Right renal pelvis (tissue), 4 donors: ENCODE measurements around the gene SBDS. TPM values are rescaled to one million over a fixed set of nuclear protein-coding genes. Genes with fewer than 3 reads are reported as not detected.
"Not testable (repeated sequence)": the region's sequence is repeated elsewhere in the genome, so short reads cannot be mapped to it uniquely, and the experiment has no call there.

Experiments
- DNase-seq, 4 donors: peaks; one replicate each; pipeline ENCODE4 v3.0.0-alpha.2; 2013; ENCODE audit warnings: low read depth in 4 of 4, low spot score in 3 of 4, missing footprints in 1 of 4
- polyA plus RNA-seq, 4 donors: library from polyadenylated mRNA; unstranded; fragments of 120-200 nt; gene quantifications; one replicate each; pipeline ENCODE4 v1.2.1, GENCODE V29; 2013; ENCODE audit not compliant: insufficient read length in 4 of 4

SBDS gene
- 100 to 1,000 TPM; 104 to 133 (median 128) TPM for polyA plus RNA-seq

DNA sequence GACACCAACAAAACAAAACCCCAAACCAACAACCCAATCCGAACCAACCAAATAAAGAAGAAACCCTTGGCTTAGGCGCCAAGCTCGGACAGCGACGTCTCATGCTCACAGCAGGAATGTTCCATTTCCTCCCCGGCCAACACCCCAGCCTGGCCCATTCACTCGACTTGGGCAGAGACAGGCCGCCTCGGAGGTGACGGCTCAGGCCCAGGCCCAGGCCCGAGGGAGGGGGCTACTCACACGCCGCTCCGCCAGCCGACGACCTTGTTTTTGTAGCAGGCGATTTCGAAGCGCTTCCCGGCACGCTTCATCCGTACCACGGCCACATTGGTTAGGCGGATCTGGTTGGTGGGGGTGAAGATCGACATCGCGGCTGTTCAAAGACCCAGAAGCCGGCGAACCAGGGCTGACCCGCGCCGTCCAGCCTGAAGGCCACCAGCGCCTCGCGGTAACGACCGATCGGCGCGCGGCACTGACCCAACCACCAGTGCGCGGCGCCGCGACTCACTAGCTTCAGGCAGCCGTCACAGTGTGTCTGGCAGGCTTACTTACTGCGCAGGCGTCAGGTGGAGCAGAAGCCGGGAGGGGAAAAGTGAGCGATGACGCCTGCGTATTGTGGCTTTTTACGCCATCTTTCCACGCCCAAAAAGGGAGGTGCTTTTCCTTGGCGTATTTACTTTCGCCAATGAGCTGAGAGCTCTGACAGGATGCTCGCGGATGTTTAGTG lies at the start of gene SBDS:
SBDS (minus strand) TSS at position 537 of the 727 bp plus-strand sequence; CDS start at position 368, 169 bp downstream.
- DNase-seq = peak; percentile 87 to 96 (median 95)

DNA sequence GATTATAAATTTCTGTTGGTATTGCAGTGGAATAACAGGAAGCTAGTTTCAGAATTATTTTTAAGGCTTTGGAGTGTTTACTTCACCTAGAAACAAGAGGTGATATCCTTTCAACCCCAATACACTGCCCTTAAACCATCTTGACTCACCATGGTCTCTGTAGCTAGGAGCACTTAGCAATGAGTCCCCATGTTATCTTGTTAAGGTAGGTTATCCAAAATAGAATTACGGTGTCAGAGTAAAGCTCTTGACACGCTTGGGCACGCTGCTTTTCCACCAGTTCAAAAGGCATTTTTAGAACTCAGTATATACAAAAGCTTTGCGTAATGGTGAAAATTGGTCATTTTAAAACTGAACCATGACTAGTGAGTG lies 48.2 kb upstream of the SBDS start:
- DNase-seq = not testable (repeated sequence)

DNA sequence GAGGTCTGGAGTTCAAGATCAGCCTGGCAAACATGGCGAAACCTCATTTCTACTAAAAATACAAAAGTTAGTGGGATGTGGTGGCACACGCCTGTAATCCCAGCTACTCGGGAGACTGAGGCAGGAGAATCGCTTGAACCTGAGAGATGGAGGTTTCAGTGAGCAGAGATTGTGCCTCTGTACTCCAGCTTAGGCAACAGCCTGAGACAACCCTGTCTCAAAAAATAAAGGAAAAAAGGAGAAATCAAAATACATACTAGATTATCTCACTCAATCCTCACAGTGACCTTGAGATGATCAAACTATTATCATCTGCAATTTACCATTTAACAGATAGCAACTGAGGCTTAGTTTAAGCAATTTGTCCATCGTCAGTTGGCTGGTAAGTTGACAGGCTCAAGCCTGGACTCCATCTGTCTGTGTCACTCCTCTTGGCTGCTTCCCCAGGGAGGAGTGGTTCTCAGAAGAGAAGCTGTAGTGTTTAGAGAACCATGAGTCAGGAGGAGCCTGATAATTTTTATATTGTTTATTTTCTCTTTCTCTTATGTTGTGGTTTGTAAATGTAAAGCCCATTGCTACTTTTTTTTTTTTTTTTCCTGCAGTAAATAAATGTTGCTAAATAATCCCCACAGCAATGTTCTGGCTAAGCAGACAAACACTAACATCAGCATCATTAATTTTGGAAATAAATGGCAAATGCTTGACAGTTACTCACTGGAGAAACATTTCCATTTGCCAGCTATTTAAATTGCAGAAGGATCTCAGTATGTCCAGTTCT lies 47.6 kb upstream of the SBDS start:
- not testable (repeated sequence) for DNase-seq

DNA sequence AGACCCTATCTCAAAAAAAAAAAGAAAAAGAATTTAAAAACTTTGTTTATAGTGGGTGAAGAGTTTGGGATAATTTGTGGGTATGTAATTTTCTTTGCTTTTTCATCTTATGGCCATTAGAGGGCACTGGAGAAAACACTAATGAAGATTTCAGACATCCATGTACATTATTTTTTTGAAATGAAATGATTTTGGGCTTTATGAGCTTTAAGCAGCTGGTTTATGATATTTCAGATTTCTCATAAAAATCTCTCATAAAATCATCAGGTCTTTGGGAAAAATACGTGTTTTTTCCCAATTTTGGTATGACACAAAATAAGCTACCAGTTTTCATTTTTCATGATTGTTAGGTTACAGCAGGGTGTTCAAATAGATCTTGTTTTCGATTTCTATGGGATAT lies 45.4 kb upstream of the SBDS start:
- DNase-seq = not testable (repeated sequence)

DNA sequence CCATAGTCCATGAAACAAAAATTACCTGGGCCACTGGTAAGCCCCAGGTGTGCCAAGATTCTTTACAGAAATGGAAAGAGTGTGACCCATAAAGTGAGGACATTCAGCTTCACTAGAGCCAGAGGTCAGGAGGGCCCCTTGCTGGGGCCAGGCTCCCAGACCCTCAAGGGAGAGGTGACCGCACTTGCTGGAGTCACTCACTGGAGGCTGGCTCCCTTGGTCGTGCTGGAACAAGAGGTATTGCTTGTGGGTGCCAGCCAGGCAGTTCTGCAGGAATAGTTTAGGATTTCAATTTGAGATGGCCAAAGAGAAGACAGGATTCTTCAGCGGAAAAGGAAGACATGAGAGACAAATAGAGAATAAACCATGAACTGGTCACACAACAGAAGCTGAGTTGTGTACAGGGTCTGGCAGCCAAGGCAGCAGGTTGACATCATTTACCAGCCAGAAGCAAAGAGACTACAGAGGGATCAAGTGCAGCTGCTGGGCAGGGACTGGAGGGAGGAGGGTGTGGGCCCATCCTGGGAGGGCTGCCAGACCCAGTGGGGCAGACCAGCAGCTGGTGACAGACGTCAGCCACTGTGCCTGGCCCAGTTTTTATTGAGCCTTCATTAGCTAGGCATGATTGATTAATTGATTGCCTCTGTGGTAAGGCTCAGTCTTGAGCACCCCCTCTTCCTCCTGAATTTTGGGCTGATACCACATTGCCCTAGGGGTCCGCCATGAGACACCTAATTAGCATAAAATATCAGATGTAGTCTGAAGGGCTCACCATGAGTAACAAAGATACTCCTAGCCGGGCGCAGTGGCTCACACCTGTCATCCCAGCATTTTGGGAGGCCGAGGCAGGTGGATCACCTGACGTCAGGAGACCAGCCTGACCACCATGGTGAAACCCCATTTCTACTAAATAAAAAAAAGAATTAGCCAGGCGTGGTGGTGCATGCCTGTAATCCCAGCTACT lies 41.3 kb upstream of the SBDS start:
- DNase-seq = not testable (repeated sequence)

DNA sequence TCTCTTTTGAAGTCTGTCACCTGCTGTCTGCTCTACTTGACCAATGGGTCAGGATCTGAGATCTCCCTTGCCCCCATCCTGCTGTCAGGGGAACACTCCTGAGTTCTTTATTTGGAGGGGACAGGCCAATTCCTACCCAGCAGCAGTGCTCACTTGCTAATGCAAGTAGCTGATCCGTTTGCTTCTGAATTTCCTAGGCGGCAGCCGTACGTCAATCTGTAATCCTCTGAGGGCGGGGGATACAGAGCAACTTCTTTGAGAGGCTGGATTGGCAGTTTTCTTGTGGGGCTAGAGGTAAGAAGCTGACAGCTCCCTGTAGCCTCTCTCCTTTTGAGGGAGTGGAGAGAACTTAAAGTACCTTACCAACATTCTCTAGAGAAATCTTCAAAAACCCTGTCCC lies 37.9 kb upstream of the SBDS start:
- DNase-seq = no peak

DNA sequence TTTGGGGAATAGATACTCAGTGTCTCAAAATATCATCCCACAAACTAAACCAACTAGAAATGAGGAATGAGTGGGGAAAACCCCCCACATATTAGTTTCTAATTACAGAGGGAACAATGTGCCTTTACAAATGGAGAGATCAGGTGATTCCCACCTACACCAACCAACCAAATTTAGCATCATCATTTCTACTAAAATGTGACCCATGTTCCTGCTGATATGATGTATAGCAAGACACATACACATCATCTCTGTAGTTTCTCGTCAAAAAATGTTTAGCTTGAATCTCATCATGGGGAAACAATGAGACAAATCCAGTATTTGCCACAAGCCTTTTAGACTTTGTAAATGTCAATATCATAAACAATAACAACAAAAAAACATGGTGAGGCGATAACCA lies 36.3 kb upstream of the SBDS start:
- DNase-seq = not testable (repeated sequence)

DNA sequence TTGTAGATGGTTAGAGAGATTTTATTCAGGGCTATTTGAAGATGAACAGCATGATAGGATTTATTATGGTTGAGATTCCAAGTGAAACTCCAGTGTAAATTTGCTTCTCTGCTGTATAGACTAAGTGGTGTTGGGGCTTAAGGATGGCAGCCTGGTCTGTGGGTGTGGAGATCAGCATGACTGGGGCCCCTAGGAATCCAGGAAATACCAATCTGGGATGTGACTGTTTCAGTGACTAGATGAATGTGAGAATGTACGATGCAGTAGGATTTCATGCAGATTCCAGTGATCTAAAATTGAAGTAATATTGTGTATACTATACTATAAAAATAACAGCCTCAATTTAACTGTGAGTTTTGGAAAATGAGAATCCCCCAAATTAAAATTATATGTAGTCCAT lies 30.1 kb upstream of the SBDS start:
- DNase-seq = not testable (repeated sequence)

DNA sequence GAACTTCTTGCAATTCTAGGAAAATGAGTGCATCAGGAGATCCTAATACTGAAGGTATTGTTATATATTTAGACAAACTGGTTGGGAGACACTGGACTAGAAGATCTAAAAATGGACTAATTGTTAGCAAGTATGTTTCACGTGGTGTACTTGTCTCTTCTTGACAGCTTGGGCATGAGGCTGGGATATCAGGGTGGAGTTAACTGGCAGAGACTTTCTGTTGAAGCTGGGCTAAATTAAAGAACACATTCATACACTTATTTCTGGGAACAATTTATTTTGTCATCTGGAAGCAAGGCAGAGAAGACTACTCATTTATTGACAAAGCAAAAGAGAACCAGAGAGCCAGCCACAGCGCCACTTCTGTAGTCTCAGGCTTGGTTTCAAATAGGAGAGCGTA lies 27.1 kb upstream of the SBDS start:
- DNase-seq = no peak

DNA sequence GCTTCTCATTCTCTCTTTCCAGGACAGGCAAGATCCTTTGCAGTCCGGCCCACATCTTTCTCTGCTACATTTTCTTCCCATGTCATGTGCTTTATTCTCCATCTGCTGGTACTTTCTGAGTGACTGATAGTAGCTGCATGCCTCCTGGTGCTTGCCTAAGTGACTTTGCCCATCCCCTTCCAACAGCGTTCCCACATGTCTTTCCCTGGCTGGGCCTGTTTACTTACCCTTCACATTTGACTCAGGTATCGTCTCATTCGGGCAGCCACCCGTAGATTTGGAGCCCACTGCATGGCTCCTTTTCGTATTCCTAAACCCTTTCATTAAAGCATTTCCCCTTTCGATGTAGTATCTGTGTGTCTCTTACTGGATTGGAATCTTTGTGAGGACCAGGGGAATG lies 25.9 kb upstream of the SBDS start:
- no peak for DNase-seq

DNA sequence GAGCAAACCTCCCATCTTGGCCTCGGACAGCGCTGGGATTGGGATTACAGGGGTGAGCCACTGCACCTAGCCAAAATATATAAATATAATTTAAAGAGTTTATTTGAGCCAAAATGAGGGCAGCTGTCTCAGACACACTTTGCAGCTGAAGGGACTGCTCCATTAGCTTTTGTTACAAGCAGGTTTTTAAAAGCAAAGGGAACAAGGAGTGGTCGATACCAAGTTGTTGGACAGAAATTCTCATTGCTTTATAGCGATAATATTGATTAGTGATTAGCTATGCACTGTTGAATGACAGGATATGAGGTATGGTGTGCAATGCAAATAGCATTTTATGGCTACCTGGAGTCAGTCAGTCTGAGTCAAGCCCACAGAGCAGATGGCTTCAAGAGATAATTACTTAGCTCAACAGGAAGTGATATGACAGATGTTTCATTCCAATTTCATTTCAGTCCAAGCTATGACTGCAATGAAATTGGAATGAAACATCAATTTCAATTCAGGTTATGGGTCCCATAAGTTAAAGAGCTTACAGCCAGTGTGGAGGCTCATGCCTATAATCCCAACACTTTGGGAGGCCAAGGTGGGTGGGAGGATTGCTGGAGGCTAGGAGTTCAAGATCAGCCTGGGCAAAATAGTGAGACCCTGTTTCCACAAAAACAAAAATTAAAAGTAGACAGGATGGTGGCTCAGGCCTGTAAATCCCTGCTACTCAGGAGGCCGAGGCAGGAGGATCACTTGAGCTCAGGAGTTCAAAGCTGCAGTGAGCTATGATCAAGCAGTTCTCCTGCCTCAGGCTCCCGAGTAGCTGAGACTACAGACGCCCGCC lies 24.4 kb upstream of the SBDS start:
- DNase-seq = no peak

DNA sequence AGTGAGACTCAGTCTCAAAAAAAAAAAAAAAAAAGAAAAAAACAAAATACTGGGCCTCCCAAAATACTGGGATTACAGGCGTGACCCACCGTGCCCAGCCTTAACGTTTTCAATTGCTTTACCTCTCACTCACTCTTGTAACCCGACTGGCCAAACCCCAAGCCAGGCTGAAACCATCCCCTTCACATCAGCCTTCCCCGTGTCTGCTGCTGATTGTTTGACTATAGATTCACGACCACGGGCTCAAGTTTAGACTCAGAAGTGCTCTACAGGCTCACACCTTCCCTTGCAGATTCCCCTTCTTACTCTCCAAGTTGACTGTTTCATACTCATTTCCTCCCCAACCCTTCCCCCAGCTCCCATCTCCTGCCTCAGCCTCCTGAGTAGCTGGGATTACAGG lies 23.6 kb upstream of the SBDS start:
- DNase-seq = no peak

DNA sequence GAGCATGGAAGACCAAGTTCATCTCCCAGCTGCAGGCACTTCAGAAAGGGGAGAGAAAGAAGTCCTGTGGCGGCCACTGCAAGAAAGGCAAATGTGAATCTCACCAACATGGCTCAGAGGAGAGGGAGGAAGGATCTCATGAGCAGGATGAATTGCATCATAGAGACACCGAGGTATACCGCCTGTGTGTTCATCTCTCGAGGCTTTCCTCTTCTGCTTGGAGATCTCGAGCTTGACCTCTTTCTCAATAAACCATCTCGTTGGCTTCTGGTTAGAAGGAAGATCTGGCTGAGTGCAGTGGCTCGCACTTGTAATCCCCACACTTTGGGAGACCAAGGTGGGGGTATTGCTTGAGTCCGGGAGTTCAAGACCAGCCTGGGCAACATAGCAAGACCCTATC lies 22.6 kb upstream of the SBDS start:
- not testable (repeated sequence) for DNase-seq

DNA sequence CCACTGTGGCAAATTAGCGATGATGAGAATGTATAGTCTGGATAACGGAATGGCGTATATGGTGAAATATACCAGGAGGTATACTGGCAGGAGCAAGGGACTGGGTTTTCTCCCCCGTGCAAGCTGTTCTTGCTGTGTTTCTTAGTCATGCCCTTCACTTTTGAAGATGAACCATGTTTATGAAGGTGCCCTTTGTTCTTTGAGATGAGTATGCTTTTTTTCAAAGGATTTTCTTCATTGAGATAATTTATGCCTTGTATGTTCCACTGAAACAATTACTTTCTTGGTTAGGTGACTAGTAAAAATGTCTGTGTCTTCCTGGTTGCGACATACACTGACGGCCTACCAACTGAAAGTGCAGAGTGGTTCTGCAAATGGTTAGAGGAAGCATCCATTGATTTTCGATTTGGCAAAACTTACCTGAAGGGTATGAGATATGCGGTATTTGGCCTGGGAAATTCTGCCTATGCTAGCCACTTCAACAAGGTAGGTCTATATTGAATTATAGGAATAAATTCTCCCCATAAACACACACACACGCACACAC lies 18.8 kb upstream of the SBDS start:
- DNase-seq = not testable (repeated sequence)

DNA sequence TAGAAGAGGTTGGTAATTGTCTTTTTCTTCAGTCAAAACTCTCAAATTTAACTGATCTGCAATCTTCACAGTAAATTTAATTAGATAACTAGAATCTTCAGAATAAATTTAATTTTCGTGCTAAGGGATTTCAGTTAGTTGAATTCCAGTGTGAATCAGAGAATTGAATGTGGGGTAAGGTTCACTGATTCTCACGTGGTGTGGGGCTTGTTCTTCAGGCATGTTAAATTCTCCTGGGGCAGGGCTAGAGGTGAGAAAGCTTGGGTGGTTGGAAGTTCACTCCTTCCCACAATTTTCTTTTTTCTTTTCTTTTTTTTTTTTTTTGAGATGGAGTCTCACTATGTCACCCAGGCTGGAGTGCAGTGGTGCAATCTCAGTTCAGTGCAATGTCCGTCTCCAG lies 14.3 kb upstream of the SBDS start:
- DNase-seq = not testable (repeated sequence)

DNA sequence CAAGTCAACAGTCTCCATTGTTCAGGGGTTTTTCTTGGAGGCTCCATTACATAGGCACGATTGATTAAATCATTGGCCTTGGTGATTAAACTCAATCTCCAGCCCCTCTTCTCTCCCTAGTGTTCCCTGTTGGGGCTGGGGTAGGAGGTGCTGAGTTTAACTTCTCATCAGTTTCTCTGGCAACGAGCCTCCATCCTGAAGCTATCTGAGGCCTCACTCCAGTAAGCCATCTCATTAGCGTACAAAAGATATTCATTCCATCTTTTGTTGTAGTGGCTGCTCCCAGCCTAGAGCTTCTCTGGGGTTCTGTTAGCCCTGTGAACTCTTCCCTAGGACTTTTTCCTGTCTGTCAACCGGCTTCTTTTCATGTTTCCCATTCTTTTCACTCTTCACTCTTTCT lies 12.9 kb upstream of the SBDS start:
- DNase-seq = no peak

DNA sequence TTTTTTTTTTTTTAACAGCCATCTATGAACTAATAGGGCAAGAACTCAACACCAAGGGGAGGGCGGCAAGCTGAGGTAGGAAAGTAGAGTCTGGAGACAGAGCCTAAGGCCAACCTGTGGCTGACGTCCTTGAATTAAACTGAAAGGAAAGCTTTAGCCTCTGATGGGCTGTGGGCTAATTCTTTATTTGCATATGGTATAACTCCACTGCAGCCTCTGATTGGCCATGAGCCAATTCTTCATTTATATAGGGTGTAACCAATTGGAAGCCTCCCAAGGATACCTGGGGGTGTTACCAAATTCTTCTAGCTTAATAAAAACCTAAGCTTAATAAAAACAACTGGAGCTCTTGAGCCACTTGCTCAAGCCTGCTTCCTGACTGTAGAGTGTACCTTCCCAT lies 11.6 kb upstream of the SBDS start:
- no peak for DNase-seq

DNA sequence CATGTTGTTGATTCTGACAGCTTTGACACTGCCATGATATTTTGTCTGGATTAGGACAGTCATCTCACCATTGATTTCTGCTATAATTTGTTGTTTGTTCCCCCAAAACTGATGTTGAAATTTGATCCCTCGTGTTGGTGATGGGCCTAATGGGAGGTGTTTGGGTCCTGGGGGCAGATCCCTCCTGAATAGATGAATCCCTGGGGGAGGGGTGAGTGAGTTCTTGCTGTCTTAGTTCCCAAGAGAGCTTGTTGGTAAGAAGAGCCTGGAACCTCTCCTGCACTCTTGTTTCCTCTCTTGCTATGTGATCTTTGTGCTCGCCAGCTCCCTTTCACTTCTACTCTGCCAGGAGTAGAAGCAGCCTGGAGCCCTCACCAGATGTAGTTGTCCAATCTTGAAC lies 8.8 kb upstream of the SBDS start:
- DNase-seq = not testable (repeated sequence)

DNA sequence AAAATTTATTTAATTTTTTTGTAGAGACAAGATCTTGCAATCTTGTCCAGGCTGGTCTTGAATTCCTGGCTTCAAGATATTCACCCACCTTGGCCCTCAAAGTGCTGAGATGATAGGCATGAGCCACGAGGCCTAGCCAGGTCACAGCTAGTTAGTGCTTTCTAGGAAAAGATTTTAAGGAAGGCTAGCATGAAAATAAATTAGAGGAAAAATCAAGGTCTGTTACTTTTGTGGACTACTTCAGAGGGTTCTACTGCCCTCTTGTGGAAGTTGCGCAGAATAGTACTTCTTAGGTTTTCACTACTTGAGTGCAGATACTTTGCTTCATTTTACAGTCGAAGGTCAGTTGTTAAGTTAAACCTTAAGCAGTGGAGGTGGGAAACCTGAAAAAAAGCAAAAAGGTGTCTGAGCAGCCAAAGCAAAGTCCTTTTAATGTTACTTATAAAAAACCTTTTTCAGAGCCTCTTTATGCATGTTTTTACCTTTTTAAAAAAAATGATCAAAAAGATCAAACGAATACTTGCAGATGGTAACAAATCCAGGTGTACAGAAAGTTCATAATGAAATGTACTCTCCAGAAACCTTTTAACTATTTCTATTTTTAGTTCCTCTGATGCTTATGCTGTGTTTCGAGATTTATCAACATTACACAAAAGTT lies 5.3 kb upstream of the SBDS start:
- not testable (repeated sequence) for DNase-seq
